HG03439 (cell line): Measurements from ENCODE around the gene PSEN1.

Experiments
- ATAC-seq: cut with Tn5 transposase; IDR thresholded peaks from one replicate; pipeline ENCODE4 v1.9.1; 2021; ENCODE audit warnings: mild to moderate bottlenecking, moderate library complexity; ENCODE audit not compliant: unreplicated experiment

Gene PSEN1

DNA sequence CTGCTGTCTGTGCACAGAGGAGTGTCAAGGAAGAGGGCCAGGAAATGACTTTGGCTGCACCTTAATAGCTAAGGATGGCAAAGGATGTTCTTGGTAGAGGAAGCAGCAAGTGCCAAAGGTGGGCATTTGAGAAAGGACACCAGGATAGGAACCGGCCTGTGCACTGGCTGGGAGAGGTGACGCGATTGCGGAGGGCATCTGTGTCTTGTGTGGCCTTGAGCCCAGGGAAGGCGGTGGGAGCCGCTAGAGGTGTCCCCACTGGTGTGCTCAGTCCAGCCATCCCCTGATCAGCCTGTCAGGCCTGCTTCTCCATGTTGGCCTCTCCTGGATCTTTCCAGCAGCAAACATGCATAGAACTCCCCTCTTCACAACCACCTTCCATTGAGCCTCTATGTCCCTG is 131.2 kb downstream of the PSEN1 start:
- no peak for ATAC-seq

DNA sequence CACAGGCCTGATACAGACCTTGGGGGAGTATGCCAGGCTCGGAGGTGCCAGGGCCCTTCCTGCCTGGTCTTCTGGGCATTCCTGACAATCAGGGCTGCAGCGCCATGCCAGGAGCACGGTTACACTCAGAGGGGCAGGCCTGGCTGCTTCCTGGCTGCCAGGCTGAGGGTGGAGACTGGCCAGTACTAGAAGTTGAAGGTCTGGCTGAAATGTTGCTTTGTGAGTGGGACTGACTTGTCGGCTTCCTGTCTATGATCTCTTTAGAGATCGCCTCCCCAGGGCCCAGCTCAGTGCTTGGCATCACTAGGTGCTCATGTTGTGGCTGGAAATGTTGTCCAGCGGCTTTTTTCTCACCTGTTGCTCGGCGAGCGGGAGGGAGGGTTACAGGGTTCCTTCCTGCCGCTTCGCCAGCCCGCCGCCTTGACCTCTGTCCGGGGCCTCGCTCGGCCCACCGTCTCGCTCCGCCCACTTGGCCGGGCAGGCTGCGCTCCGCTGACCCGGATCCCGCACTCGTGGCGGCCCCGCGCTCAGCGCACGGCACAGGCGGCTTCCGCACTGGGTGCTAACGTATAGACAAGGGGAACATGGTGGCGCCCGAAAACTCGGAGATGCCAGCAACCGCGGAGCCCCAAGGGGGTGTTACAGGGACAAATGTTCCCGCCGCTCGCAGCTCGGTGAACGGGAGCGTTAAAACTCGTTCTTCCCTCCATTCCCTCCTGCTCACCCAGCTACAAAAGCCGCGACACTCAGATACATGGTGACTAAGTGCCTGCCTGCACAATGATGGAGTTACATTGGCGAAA is 133.6 kb downstream of the PSEN1 start:
- peak; percentile 45 for ATAC-seq

DNA sequence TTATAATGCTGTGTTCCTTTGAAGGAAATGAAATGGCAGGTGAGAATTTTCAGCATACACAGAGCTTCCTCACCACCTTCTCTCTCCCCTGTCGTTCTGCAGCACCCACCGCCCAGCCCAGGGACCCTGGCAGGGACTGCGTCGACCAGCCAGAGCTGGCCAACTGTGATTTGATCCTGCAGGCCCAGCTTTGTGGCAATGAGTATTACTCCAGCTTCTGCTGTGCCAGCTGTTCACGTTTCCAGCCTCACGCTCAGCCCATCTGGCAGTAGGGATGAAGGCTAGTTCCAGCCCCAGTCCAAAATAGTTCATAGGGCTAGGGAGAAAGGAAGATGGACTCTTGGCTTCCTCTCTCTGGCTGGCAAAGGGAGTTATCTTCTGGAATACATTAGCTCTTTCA is 136.1 kb downstream of the PSEN1 start:
- ATAC-seq = no peak
